HepG2 (cell line): Measurements from ENCODE around the gene TFEB. TPM values are rescaled to one million over a fixed set of nuclear protein-coding genes. Genes with fewer than 3 reads are reported as not detected.

ENCODE experiments used
- ATAC-seq: fragments of 200-7000 bp; cut with Tn5 transposase; 3 replicates; pipeline ENCODE4 v1.9.1; 2020; ENCODE audit warnings: mild to moderate bottlenecking, moderate library complexity
- BruUV-seq: library from RNA; stranded (reverse); fragments of 400-500 nt; replicated peaks from 2 replicates; lab custom pipeline; 2021; lab: Mats Ljungman, UMichigan
- CTCF ChIA-PET: fragments of 300-600 bp; formaldehyde crosslinking; extraction: SDS; loops from one replicate; lab custom pipeline; 2021; ENCODE audit warnings: low total read pairs, inconsistent platforms, low intra/inter-chr PET ratio; lab: Yijun Ruan, JAX
- POLR2A ChIA-PET: fragments of 350-600 bp; sonication (Branson Sonifier 250); formaldehyde crosslinking; loops from one replicate; lab custom pipeline; 2020; ENCODE audit warnings: antibody characterized with exemption, inconsistent platforms; lab: Yijun Ruan, JAX
- DNase-seq: peaks from one replicate; pipeline ENCODE4 v3.0.0-alpha.2; 2015; ENCODE audit warnings: low spot score
- FAIRE-seq: peaks from 3 replicates; lab custom pipeline; 2011; peaks lifted over from hg19 to GRCh38; lab: Jason Lieb, UNC
- H2AFZ ChIP-seq: one replicate; pipeline ENCODE4 v1.6.1; 2011; ENCODE audit warnings: low read length, inconsistent platforms
- H3K27ac ChIP-seq: fragments of 300-600 bp; 3 replicates; pipeline ENCODE4 v1.8.0; 2011; ENCODE audit warnings: mixed run types, mild to moderate bottlenecking, mixed read lengths, low read length, inconsistent platforms; ENCODE audit not compliant: insufficient read depth; ENCODE audit errors: extremely low read length
- H3K27me3 ChIP-seq, 2 experiments: fragments of 200-600 bp in 1 of 2; 2 replicates in 1 of 2; 3 replicates in 1 of 2; pipeline versions ENCODE4 v1.6.0 to v1.8.0; 2011; ENCODE audit warnings: low read length in 2 of 2, mild to moderate bottlenecking in 2 of 2, moderate library complexity in 2 of 2, inconsistent platforms in 1 of 2; ENCODE audit not compliant: insufficient read depth in 2 of 2, control insufficient read depth in 1 of 2
- H3K36me3 ChIP-seq, 2 experiments: fragments of 200-600 bp in 1 of 2; replicated peaks in 1 of 2; 2 replicates in 1 of 2; 3 replicates in 1 of 2; pipeline versions ENCODE4 v1.5.1 to v1.8.0; 2011; ENCODE audit warnings: low read length in 2 of 2, inconsistent platforms in 1 of 2; ENCODE audit not compliant: insufficient read depth in 2 of 2, control insufficient read depth in 1 of 2
- H3K4me1 ChIP-seq: 2 replicates; pipeline ENCODE4 v1.5.1; 2012; ENCODE audit warnings: low read length, inconsistent platforms; ENCODE audit not compliant: insufficient read depth
- H3K4me2 ChIP-seq: 2 replicates; pipeline ENCODE4 v1.6.0; 2011; ENCODE audit warnings: low read depth, low read length, inconsistent platforms
- H3K4me3 ChIP-seq, 3 experiments: fragments of 200-600 bp in 1 of 3; sonication (generic), shearing (Covaris generic) in 1 of 3; replicated peaks in 1 of 3; 2 replicates each; pipeline ENCODE4 v1.5.1; 2011 to 2016; ENCODE audit warnings: low read length in 3 of 3, inconsistent platforms in 2 of 3, low read depth in 2 of 3, mild to moderate bottlenecking in 2 of 3, control low read depth in 1 of 3, mixed read lengths in 1 of 3; ENCODE audit not compliant: insufficient read depth in 1 of 3
- H3K79me2 ChIP-seq: one replicate; pipeline ENCODE4 v1.6.1; 2011; ENCODE audit warnings: low read length, inconsistent platforms; ENCODE audit not compliant: insufficient read depth
- H3K9ac ChIP-seq: 2 replicates; pipeline ENCODE4 v1.6.0; 2011; ENCODE audit warnings: mild to moderate bottlenecking, low read depth, low read length, inconsistent platforms; ENCODE audit not compliant: insufficient read depth
- H3K9me3 ChIP-seq: 2 replicates; pipeline ENCODE4 v1.5.1; 2012; ENCODE audit warnings: mild to moderate bottlenecking, low read length
- H4K20me1 ChIP-seq: 2 replicates; pipeline ENCODE4 v1.6.0; 2011; ENCODE audit warnings: inconsistent platforms, mild to moderate bottlenecking, low read length, moderate library complexity; ENCODE audit not compliant: insufficient read depth
- HMG20B ChIP-seq: conservative IDR thresholded peaks from 2 replicates; pipeline ENCODE4 v1.6.1; 2016; ENCODE audit warnings: missing genetic modification reagents, missing compliant biosample characterization
- HNRNPK ChIP-seq: fragments of 200-400 bp; formaldehyde crosslinking; IDR thresholded peaks from 2 replicates; pipeline ENCODE4 v1.6.1; 2018; ENCODE audit warnings: low read length, low read depth, moderate library complexity, mild to moderate bottlenecking; ENCODE audit not compliant: poor library complexity, severe bottlenecking
- NFE2L1 ChIP-seq: sonication (generic); formaldehyde crosslinking; IDR thresholded peaks from 2 replicates; pipeline ENCODE4 v1.4.0; 2020; ENCODE audit warnings: missing genetic modification reagents, mild to moderate bottlenecking, borderline replicate concordance
- NR2F1 ChIP-seq, 2 experiments: fragments of 450-650 bp in 1 of 2; formaldehyde crosslinking in 1 of 2; IDR thresholded peaks; 2 replicates each; pipeline versions ENCODE4 v1.5.0 to v1.6.1; 2016 to 2020; ENCODE audit warnings: mild to moderate bottlenecking in 1 of 2, missing compliant biosample characterization in 1 of 2, missing genetic modification reagents in 1 of 2, moderate library complexity in 1 of 2
- NR2F6 ChIP-seq, 2 experiments: IDR thresholded peaks; 2 replicates each; pipeline ENCODE4 v1.6.1; 2016; ENCODE audit warnings: antibody characterized with exemption in 1 of 2, mild to moderate bottlenecking in 1 of 2
- PCBP2 ChIP-seq: fragments of 200-400 bp; formaldehyde crosslinking; optimal IDR thresholded peaks from 2 replicates; pipeline ENCODE3; 2018; ENCODE audit warnings: low read length, low read depth; ENCODE audit not compliant: poor library complexity, severe bottlenecking
- REL ChIP-seq: sonication (generic); formaldehyde crosslinking; conservative IDR thresholded peaks from 2 replicates; pipeline ENCODE4 v1.8.0; 2022; ENCODE audit warnings: mild to moderate bottlenecking, missing genetic modification reagents, moderate library complexity
- SOX6 ChIP-seq, 2 experiments: fragments of 450-650 bp in 1 of 2; sonication (generic) in 1 of 2; formaldehyde crosslinking in 1 of 2; IDR thresholded peaks; 2 replicates each; pipeline versions ENCODE4 v1.4.0 to v1.6.1; 2017 to 2020; ENCODE audit warnings: antibody characterized with exemption in 1 of 2, mild to moderate bottlenecking in 1 of 2, missing genetic modification reagents in 1 of 2
- ZFP37 ChIP-seq: sonication (generic); formaldehyde crosslinking; IDR thresholded peaks from 2 replicates; pipeline ENCODE4 v1.4.0; 2020; ENCODE audit warnings: missing genetic modification reagents, borderline replicate concordance
- ZFX ChIP-seq: sonication (generic); formaldehyde crosslinking; IDR thresholded peaks from 2 replicates; pipeline ENCODE4 v1.4.0; 2020; ENCODE audit warnings: mild to moderate bottlenecking, low read depth, missing genetic modification reagents, moderate library complexity
- ZNF263 ChIP-seq: sonication (generic); formaldehyde crosslinking; IDR thresholded peaks from 2 replicates; pipeline ENCODE4 v1.4.0; 2020; ENCODE audit warnings: missing genetic modification reagents
- ZNF691 ChIP-seq: sonication (generic); formaldehyde crosslinking; IDR thresholded peaks from 2 replicates; pipeline ENCODE4 v1.4.0; 2020; ENCODE audit warnings: missing genetic modification reagents, low read depth, mild to moderate bottlenecking, borderline replicate concordance
- WGBS: methylation state at CpG from one replicate; pipeline ENCODE4 v1.1.6; 2017; ENCODE audit warnings: low lambda C conversion rate; 5-methylcytosine and 5-hydroxymethylcytosine counted together
- in situ Hi-C: cut with HindIII; loops from 2 replicates; pipeline ENCODE4 v1.10.0; 2017; ENCODE audit warnings: low pct_unique_long_range_greater_than_20kb; ENCODE audit not compliant: extremely low pct_ligation_motif_present
- intact Hi-C: fragments of 100-400 bp; cut with micrococcal nuclease; formaldehyde crosslinking; loops from one replicate; pipeline ENCODE4 v1.10.0; 2022; ENCODE audit not compliant: unreplicated experiment
- polyA plus RNA-seq, 8 experiments: library from polyadenylated mRNA; depleted of rRNA in 3 of 8; stranded (reverse) in 7 of 8; unstranded in 1 of 8; fragments of >200 nt; fragmentation: Illumina TruSeq in 4 of 8; extraction: Trizol in 4 of 8; gene quantifications; 2 replicates each; pipeline versions ENCODE4 v1.2.1 to v1.2.3, GENCODE V29; 2011 to 2016; ENCODE audit warnings: low read depth in 4 of 8, missing spikeins in 1 of 8, mixed read lengths in 1 of 8; ENCODE audit not compliant: insufficient read depth in 1 of 8
- total RNA-seq, 5 experiments: library from RNA; depleted of rRNA; stranded (reverse); fragments of >200 nt; fragmentation: Illumina TruSeq; extraction: Trizol; gene quantifications; 2 replicates each; pipeline ENCODE4 v1.2.3, GENCODE V29; 2016; ENCODE audit warnings: low read depth in 1 of 5
- TF ChIP-seq, protein P1 (sequence below): sonication (generic); formaldehyde crosslinking; IDR thresholded peaks from 2 replicates; pipeline ENCODE4 v1.4.0; 2020; ENCODE audit warnings: missing genetic modification reagents

The TFEB gene
- total and polyA plus RNA-seq, 2 of the 13 experiments (the other 11 are each of a cell fraction or from before 2014, with no cell fraction given): 13.3 to 18.7 TPM

DNA sequence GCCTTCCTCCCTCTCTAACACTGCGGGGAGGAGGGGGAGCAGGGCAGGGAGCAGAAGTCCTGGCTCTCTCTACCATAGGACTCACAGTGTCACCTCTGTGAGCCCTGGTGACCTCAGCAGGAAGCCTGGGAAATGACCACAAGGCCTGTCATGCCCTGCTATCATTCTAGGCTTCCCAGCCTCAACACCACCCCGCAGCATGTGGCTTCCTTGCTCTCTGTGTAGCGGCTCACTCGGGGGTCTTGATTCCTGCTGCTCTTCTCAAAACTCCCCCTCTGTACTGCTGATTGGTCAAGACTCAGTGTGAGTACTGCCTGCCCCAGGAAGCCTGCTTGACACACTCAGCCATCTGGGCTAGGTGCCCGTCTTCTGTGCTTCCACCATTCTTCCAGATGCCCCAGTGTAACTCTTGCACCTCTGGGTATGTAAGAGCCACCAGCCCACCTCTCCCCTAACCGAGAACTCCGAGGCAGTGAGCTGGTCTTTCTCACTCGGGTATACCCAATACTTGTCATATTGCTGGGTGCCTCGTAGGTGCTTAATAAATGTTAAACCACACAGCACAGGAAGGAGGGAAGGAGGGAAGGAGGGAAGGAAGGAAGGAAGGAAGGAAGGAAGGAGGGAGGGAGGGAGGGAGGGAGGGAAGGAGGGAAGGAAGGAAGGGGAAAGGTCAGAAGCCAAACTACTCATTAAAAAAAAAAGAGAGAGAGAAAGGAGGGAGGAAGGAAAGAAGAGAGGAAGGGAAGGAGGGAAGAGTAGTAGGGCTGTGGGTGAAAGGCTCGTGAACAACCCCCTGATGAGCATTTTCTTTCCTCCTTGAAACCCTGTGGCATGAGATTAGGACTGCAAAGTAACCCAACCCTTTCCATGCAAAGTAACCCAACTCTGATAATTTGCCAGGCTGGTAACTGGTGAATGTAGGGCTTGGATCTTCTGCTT lies 92.2 kb downstream of the TFEB start:
- Histone ChIP-seq H4K20me1 (no peaks in the 10 kb centered on the region), H3K27me3 (peaks cover 6 to 81% of the 10 kb centered on the region in 2 experiments; a peak in 4 of 5 replicates), H3K79me2 (no peaks in the 10 kb centered on the region), H2AFZ (no peak overlapping the region), H3K9ac (no peak overlapping the region), H3K4me2 (peak overlapping the region; percentile 61), H3K36me3 (no peaks in the 10 kb centered on the region), H3K4me3 (peak overlapping the region in 2 of 3 experiments; percentile 17 to 23; a peak in 2 of 6 replicates), H3K4me1 (peaks cover 57% of the 10 kb centered on the region), H3K9me3 (no peaks in the 10 kb centered on the region), H3K27ac (no peak overlapping the region)
- no peak for DNase-seq
- intact Hi-C loops: no loop called here
- CTCF ChIA-PET: no interaction called here
- WGBS: 37% methylated on average over 10 of the region's 10 CpGs
- no TSS peak for BruUV-seq
- FAIRE-seq: no peak
- POLR2A ChIA-PET: no interaction called here
- in situ Hi-C loops: no loop called here
- ATAC-seq: peak; percentile 62
- 0 out of 2 replicates have a peak, but pooled peaks have one; percentile 18 for TF ChIP-seq ZNF691 (CRISPR knock-in tag)
- TF ChIP-seq HMG20B (CRISPR knock-in tag): no peak
- TF ChIP-seq REL (CRISPR knock-in tag): no peak
- peak; percentile 93 for TF ChIP-seq ZNF263 (CRISPR knock-in tag)
- TF ChIP-seq PCBP2: peak; percentile 77
- peak; percentile 49 for TF ChIP-seq HNRNPK
- TF ChIP-seq NR2F6 (IDR thresholded peaks at IDR 0.05): no peak
- TF ChIP-seq NR2F6 (CRISPR knock-in tag; IDR thresholded peaks at IDR 0.05): peak; percentile 58
- 0 out of 2 replicates have a peak, but pooled peaks have one; percentile 54 for TF ChIP-seq ZFX (CRISPR knock-in tag)
- TF ChIP-seq SOX6 (IDR thresholded peaks at IDR 0.05): no peak
- TF ChIP-seq SOX6 (CRISPR knock-in tag; IDR thresholded peaks at IDR 0.05): 0 out of 2 replicates have a peak, but pooled peaks have one; percentile 26
- no peak for TF ChIP-seq ZFP37 (CRISPR knock-in tag)
- peak in 1 of 2 experiments; percentile 45; a peak in 1 of 4 replicates for TF ChIP-seq NR2F1 (CRISPR knock-in tag; IDR thresholded peaks at IDR 0.05)
- TF ChIP-seq, protein P1, sequence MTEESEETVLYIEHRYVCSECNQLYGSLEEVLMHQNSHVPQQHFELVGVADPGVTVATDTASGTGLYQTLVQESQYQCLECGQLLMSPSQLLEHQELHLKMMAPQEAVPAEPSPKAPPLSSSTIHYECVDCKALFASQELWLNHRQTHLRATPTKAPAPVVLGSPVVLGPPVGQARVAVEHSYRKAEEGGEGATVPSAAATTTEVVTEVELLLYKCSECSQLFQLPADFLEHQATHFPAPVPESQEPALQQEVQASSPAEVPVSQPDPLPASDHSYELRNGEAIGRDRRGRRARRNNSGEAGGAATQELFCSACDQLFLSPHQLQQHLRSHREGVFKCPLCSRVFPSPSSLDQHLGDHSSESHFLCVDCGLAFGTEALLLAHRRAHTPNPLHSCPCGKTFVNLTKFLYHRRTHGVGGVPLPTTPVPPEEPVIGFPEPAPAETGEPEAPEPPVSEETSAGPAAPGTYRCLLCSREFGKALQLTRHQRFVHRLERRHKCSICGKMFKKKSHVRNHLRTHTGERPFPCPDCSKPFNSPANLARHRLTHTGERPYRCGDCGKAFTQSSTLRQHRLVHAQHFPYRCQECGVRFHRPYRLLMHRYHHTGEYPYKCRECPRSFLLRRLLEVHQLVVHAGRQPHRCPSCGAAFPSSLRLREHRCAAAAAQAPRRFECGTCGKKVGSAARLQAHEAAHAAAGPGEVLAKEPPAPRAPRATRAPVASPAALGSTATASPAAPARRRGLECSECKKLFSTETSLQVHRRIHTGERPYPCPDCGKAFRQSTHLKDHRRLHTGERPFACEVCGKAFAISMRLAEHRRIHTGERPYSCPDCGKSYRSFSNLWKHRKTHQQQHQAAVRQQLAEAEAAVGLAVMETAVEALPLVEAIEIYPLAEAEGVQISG (CRISPR knock-in tag): peak; percentile 35; the same call in 1 of the 2 replicates
- TF ChIP-seq NFE2L1: no peak
